Hematopoietic multipotent progenitor cell treated with erythropoietin and hydrocortisone succinate and interleukin-3 and kit ligand, for 17 days (in vitro differentiated cells): ENCODE results near the gene PDF.

ENCODE experiments used
- DNase-seq: peaks from one replicate; pipeline ENCODE4 v3.0.0-alpha.2; 2015; ENCODE audit warnings: low spot score

The PDF gene

DNA sequence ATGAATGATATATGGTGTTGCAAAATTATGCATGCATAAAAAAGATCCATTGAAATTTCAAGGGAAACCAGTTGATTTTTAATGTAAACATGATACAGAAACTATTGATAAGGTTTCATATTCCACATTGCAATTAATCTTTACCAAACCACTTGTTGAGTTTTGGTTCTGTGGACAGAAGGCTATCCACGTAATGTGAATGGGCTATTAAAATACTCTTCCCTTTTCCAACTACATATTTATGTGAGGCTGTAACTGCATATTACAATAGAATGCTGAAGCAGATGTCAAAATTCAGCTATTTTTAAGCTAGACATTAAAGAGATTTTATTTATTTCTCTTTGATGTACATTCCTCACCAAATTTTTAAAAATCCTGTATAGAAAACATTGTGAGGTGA is 53.0 kb downstream of the PDF start:
- no peak for DNase-seq
